Stimulated activated CD8-positive, alpha-beta memory T cell treated with anti-CD3 and anti-CD28 coated beads, Interleukin-12 subunit alpha, Interleukin-12 subunit beta, amount 100 ng/mL, for 24 hours (primary cell): Measurements from ENCODE around the gene TMIGD3.

ENCODE experiments used
- DNase-seq: peaks from one replicate; pipeline ENCODE4 v3.0.0-alpha.2; 2020; ENCODE audit errors: extremely low read depth

TMIGD3 gene

GRCh38 chr1:111446967-111447892, 56.2 kb downstream of the TMIGD3 start:
- DNase-seq, result no peak

GRCh38 chr1:111446546-111446945, 56.9 kb downstream of the TMIGD3 start:
- no peak for DNase-seq

- DNase-seq, result no peak
Observed at GRCh38 chr1:111444031-111444430, 59.4 kb downstream of the TMIGD3 start.

GRCh38 chr1:111442457-111442856, 61.0 kb downstream of the TMIGD3 start:
- DNase-seq, result no peak

- DNase-seq, result no peak
Observed at GRCh38 chr1:111441573-111442192, 61.8 kb downstream of the TMIGD3 start.

- DNase-seq, result no peak
Observed at GRCh38 chr1:111439461-111440351, 63.7 kb downstream of the TMIGD3 start.

- no peak for DNase-seq
Observed at GRCh38 chr1:111436726-111437125, 66.7 kb downstream of the TMIGD3 start.
